ENCODE measurements around the gene ZNF576.
A peak's percentile ranks its signal among the peaks of the same experiment; 100 is the strongest.
"Not testable (repeated sequence)": the region's sequence is repeated elsewhere in the genome, so short reads cannot be mapped to it uniquely, and the experiment has no call there.

ZNF576 gene

GRCh38 chr19:43595999-43596841 is at the start of gene ZNF576, which contains the start of gene IRGQ:
Gene ZNF576 (plus strand): TSS chr19:43596595. CDS start chr19:43597109, 514 bp downstream.
Gene IRGQ (minus strand): TSS chr19:43596134. CDS start chr19:43595338, 796 bp downstream.
- DNase-seq: peak; percentile 100

GRCh38 chr19:43547926-43548325 is 48.5 kb upstream of the ZNF576 start:
- DNase-seq: not testable (repeated sequence)

GRCh38 chr19:43548706-43549105 is 47.7 kb upstream of the ZNF576 start:
- DNase-seq: no peak

- no peak for DNase-seq
Measured at GRCh38 chr19:43551399-43552197, 44.8 kb upstream of the ZNF576 start.

- no peak for DNase-seq
Measured at GRCh38 chr19:43552198-43552450, 44.3 kb upstream of the ZNF576 start.

GRCh38 chr19:43552616-43553015 is 43.8 kb upstream of the ZNF576 start:
- DNase-seq: no peak

- no peak for DNase-seq
Measured at GRCh38 chr19:43553656-43554055, 42.7 kb upstream of the ZNF576 start.

GRCh38 chr19:43554317-43554895 is 42.0 kb upstream of the ZNF576 start:
- DNase-seq: no peak

GRCh38 chr19:43555185-43555770 is 41.1 kb upstream of the ZNF576 start:
- peak; percentile 82 to 90 for DNase-seq

- DNase-seq: no peak
Measured at GRCh38 chr19:43560687-43561086, 35.7 kb upstream of the ZNF576 start.

GRCh38 chr19:43561139-43561970 is 35.0 kb upstream of the ZNF576 start:
- no peak for DNase-seq

- DNase-seq: no peak
Measured at GRCh38 chr19:43562226-43562697, 34.1 kb upstream of the ZNF576 start.

GRCh38 chr19:43562698-43563241 is 33.6 kb upstream of the ZNF576 start:
- DNase-seq: peak; percentile 90 to 91

- DNase-seq: no peak
Measured at GRCh38 chr19:43563816-43564457, 32.5 kb upstream of the ZNF576 start.

- no peak for DNase-seq
Measured at GRCh38 chr19:43564800-43565199, 31.6 kb upstream of the ZNF576 start.

GRCh38 chr19:43569657-43570056 is 26.7 kb upstream of the ZNF576 start:
- DNase-seq: no peak

GRCh38 chr19:43570174-43570791 is 26.1 kb upstream of the ZNF576 start:
- no peak for DNase-seq

- DNase-seq: no peak
Measured at GRCh38 chr19:43572171-43572588, 24.2 kb upstream of the ZNF576 start.

GRCh38 chr19:43574424-43575155 is 21.8 kb upstream of the ZNF576 start:
- DNase-seq: no peak
